Testis (tissue), 2 donors: Measurements from ENCODE around the gene IKZF5.

ENCODE experiments used
- CTCF ChIP-seq, 3 experiments: fragments of 450-650 bp in 2 of 3; fragments of 200-600 bp in 1 of 3; sonication (generic) in 1 of 3; IDR thresholded peaks; one replicate each; pipeline ENCODE4 v1.5.1; 2016 to 2019; ENCODE audit warnings: antibody characterized with exemption in 3 of 3, mild to moderate bottlenecking in 2 of 3, moderate library complexity in 1 of 3
- POLR2A ChIP-seq: fragments of 450-650 bp; IDR thresholded peaks from one replicate; pipeline ENCODE4 v1.6.1; 2017; ENCODE audit warnings: antibody characterized with exemption, mild to moderate bottlenecking, moderate library complexity

- no peak for TF ChIP-seq POLR2A
- no peak for TF ChIP-seq CTCF (IDR thresholded peaks at IDR 0.05)
These were observed 59.3 kb downstream of the IKZF5 start for GRCh38 chr10:122949296-122949695.
